K562 (cell line): ENCODE results near the gene TRIM25. TPM values are rescaled to one million over a fixed set of nuclear protein-coding genes. Genes with fewer than 3 reads are reported as not detected.

Experiments
- ATAC-seq: fragments of 200-7000 bp; cut with Tn5 transposase; 3 replicates; pipeline ENCODE4 v1.9.1; 2020; ENCODE audit warnings: moderate library complexity
- BruUV-seq: library from RNA; stranded (reverse); fragments of 400-500 nt; replicated peaks from 2 replicates; lab custom pipeline; 2021; lab: Mats Ljungman, UMichigan
- CTCF ChIA-PET: fragments of 300-600 bp; formaldehyde crosslinking; extraction: SDS; loops from one replicate; lab custom pipeline; 2021; ENCODE audit warnings: low intra/inter-chr PET ratio; lab: Yijun Ruan, JAX
- POLR2A ChIA-PET: fragments of 300-600, 350-650 bp; sonication (Branson Sonifier 250); formaldehyde crosslinking; extraction: SDS; loops from one replicate; lab custom pipeline; 2021; ENCODE audit warnings: antibody characterized with exemption, inconsistent platforms; lab: Yijun Ruan, JAX
- DNase-seq, 4 experiments: peaks; one replicate each; pipeline versions ENCODE4 v3.0.0 to v3.0.0-alpha.2; 2011 to 2018; ENCODE audit warnings: low spot score in 3 of 4, mixed read lengths in 3 of 4; ENCODE audit errors: extremely low read depth in 1 of 4
- FAIRE-seq: peaks from 2 replicates; lab custom pipeline; 2011; peaks lifted over from hg19 to GRCh38; lab: Jason Lieb, UNC
- H2AFZ ChIP-seq: 2 replicates; pipeline ENCODE4 v1.6.0; 2011; ENCODE audit warnings: low read depth, low read length, control low read depth, inconsistent platforms
- H3K27ac ChIP-seq: fragments of 200-600 bp; 3 replicates; pipeline ENCODE4 v1.8.0; 2011; ENCODE audit warnings: low read depth, mild to moderate bottlenecking, control low read depth, inconsistent platforms, low read length, moderate library complexity, mixed read lengths; ENCODE audit errors: extremely low read depth
- H3K27me3 ChIP-seq, 2 experiments: fragments of 300-600 bp in 1 of 2; 2 replicates in 1 of 2; 3 replicates in 1 of 2; pipeline versions ENCODE4 v1.6.0 to v1.8.0; 2011; ENCODE audit warnings: inconsistent platforms in 2 of 2, low read length in 2 of 2, mild to moderate bottlenecking in 1 of 2, mixed read lengths in 1 of 2, moderate library complexity in 1 of 2; ENCODE audit not compliant: control insufficient read depth in 2 of 2, insufficient read depth in 2 of 2
- H3K36me3 ChIP-seq: fragments of 300-600 bp; 3 replicates; pipeline ENCODE4 v1.8.0; 2011; ENCODE audit warnings: mild to moderate bottlenecking, low read length, inconsistent platforms; ENCODE audit not compliant: control insufficient read depth, insufficient read depth
- H3K4me1 ChIP-seq, 2 experiments: fragments of 200-600 bp in 1 of 2; replicated peaks in 1 of 2; 2 replicates in 1 of 2; 3 replicates in 1 of 2; pipeline versions ENCODE4 v1.5.1 to v1.8.0; 2011; ENCODE audit warnings: inconsistent platforms in 2 of 2, low read length in 2 of 2, mild to moderate bottlenecking in 1 of 2, mixed read lengths in 1 of 2, moderate library complexity in 1 of 2; ENCODE audit not compliant: control insufficient read depth in 2 of 2, insufficient read depth in 2 of 2
- H3K4me2 ChIP-seq: 2 replicates; pipeline ENCODE4 v1.6.1; 2011; ENCODE audit warnings: low read length, control low read depth, inconsistent platforms, mixed read lengths; ENCODE audit not compliant: insufficient read depth
- H3K4me3 ChIP-seq: fragments of 200-600 bp; sonication (generic), shearing (Covaris generic); 2 replicates; pipeline ENCODE4 v1.5.1; 2016; ENCODE audit warnings: control low read depth, inconsistent platforms
- H3K79me2 ChIP-seq: fragments of 200-600 bp; 3 replicates; pipeline ENCODE4 v1.8.0; 2011; ENCODE audit warnings: low read length, inconsistent platforms; ENCODE audit not compliant: control insufficient read depth, insufficient read depth
- H3K9ac ChIP-seq, 2 experiments: 2 replicates each; pipeline versions ENCODE4 v1.6.0 to v1.6.1; 2011; ENCODE audit warnings: low read depth in 2 of 2, low read length in 2 of 2, control low read depth in 1 of 2, inconsistent platforms in 1 of 2, mild to moderate bottlenecking in 1 of 2, mixed read lengths in 1 of 2; ENCODE audit not compliant: insufficient read depth in 1 of 2
- H3K9me1 ChIP-seq: one replicate; pipeline ENCODE4 v1.6.0; 2011; ENCODE audit warnings: inconsistent platforms, mild to moderate bottlenecking, low read length, moderate library complexity; ENCODE audit not compliant: control insufficient read depth, insufficient read depth
- H3K9me3 ChIP-seq: replicated peaks from 2 replicates; pipeline ENCODE4 v1.5.1; 2011; ENCODE audit warnings: low read depth, low read length, inconsistent platforms; ENCODE audit not compliant: control insufficient read depth, insufficient read depth
- H4K20me1 ChIP-seq: replicated peaks from 2 replicates; pipeline ENCODE4 v1.6.1; 2011; ENCODE audit warnings: low read length, inconsistent platforms, mixed read lengths; ENCODE audit not compliant: control insufficient read depth, insufficient read depth
- BRD9 ChIP-seq: fragments of 450-650 bp; IDR thresholded peaks from 2 replicates; pipeline ENCODE4 v1.6.1; 2018; ENCODE audit warnings: low read depth; ENCODE audit not compliant: partially characterized antibody
- CCNT2 ChIP-seq: IDR thresholded peaks from 2 replicates; pipeline ENCODE4 v1.6.1; 2011; ENCODE audit warnings: borderline replicate concordance, low read depth, mild to moderate bottlenecking, moderate library complexity, mixed read lengths, low read length; ENCODE audit not compliant: insufficient read length; ENCODE audit errors: extremely low read depth
- CHCHD3 ChIP-seq: fragments of 250-450 bp; sonication (Bioruptor Pico); IDR thresholded peaks from 2 replicates; pipeline ENCODE4 v2.1.2; 2022; ENCODE audit warnings: mild to moderate bottlenecking
- CHD1 ChIP-seq: fragments of 200-600 bp; sonication (generic); IDR thresholded peaks from one replicate; pipeline ENCODE4 v1.6.1; 2012; ENCODE audit warnings: mild to moderate bottlenecking, moderate library complexity, low read length, inconsistent platforms
- DMBX1 ChIP-seq: fragments of 250-450 bp; sonication (Bioruptor Pico); IDR thresholded peaks from 2 replicates; pipeline ENCODE4 v1.8.0; 2022; ENCODE audit warnings: inconsistent platforms, mild to moderate bottlenecking, moderate library complexity, borderline replicate concordance
- GATAD2B ChIP-seq: fragments of 450-650 bp; IDR thresholded peaks from 2 replicates; pipeline ENCODE4 v1.6.1; 2017; ENCODE audit warnings: mild to moderate bottlenecking, borderline replicate concordance
- KDM4B ChIP-seq, 2 experiments: fragments of 450-650 bp in 1 of 2; sonication (generic) in 1 of 2; IDR thresholded peaks; 2 replicates each; pipeline ENCODE4 v1.6.1; 2016 to 2017; ENCODE audit warnings: borderline replicate concordance in 2 of 2, antibody characterized with exemption in 1 of 2, low read depth in 1 of 2, mild to moderate bottlenecking in 1 of 2
- MAFK ChIP-seq: IDR thresholded peaks from 2 replicates; pipeline ENCODE4 v1.6.1; 2011; ENCODE audit warnings: low read length, improper control_type of control experiment
- PYGO2 ChIP-seq: fragments of 450-650 bp; IDR thresholded peaks from 2 replicates; pipeline ENCODE4 v1.6.1; 2016; ENCODE audit warnings: mild to moderate bottlenecking, missing genetic modification characterization, moderate library complexity, missing compliant biosample characterization
- SOX6 ChIP-seq: fragments of 450-650 bp; IDR thresholded peaks from 2 replicates; pipeline ENCODE4 v1.6.1; 2014; ENCODE audit warnings: mild to moderate bottlenecking
- THRB ChIP-seq: fragments of 450-650 bp; formaldehyde crosslinking; conservative IDR thresholded peaks from 2 replicates; pipeline ENCODE4 v1.4.0; 2022; ENCODE audit warnings: mild to moderate bottlenecking, missing genetic modification characterization
- UBTF ChIP-seq, 2 experiments: IDR thresholded peaks; 2 replicates each; pipeline ENCODE4 v1.6.1; 2012; ENCODE audit warnings: improper control_type of control experiment in 2 of 2, low read depth in 2 of 2, low read length in 2 of 2, borderline replicate concordance in 1 of 2
- ZNF589 ChIP-seq: fragments of 200-800 bp; sonication (Bioruptor generic); IDR thresholded peaks from 2 replicates; pipeline ENCODE4 v1.6.1; 2016; ENCODE audit warnings: low read depth, missing genetic modification characterization, missing compliant biosample characterization
- WGBS: fragments of 100-300 bp; shearing (Covaris generic); methylation state at CpG from one replicate; pipeline ENCODE4 v1.1.6; 2016; ENCODE audit warnings: low coverage, mixed read lengths; ENCODE audit not compliant: insufficient coverage; ENCODE audit errors: missing lambda C conversion rate; 5-methylcytosine and 5-hydroxymethylcytosine counted together
- in situ Hi-C: fragments of 300-500 bp; cut with MboI; formaldehyde crosslinking; loops from 4 replicates; pipeline ENCODE4 v1.15.0; 2018; ENCODE audit warnings: inconsistent platforms, mixed read lengths
- intact Hi-C: fragments of 100-400 bp; cut with micrococcal nuclease; formaldehyde crosslinking; loops from 2 replicates; pipeline ENCODE4 v1.14.2; 2022
- polyA plus RNA-seq, 8 experiments: library from polyadenylated mRNA; depleted of rRNA in 4 of 8; stranded (reverse) in 5 of 8; unstranded in 3 of 8; fragments of >200 nt; fragmentation: Nextera tagmentation in 2 of 8; fragmentation: Illumina TruSeq in 1 of 8; extraction: Ambion mirVana in 2 of 8; extraction: Trizol in 1 of 8; gene quantifications; 2 replicates each; pipeline versions ENCODE4 v1.2.1 to v1.2.3, GENCODE V29; 2011 to 2014; ENCODE audit warnings: inconsistent platforms in 1 of 8, missing spikeins in 1 of 8
- total RNA-seq, 7 experiments: library from RNA; depleted of rRNA in 6 of 7; stranded (reverse); fragments of >200 nt in 6 of 7; fragmentation: Illumina TruSeq in 2 of 7; extraction: Trizol in 2 of 7; gene quantifications; 2 replicates each; pipeline versions ENCODE4 v1.2.1 to v1.2.3, GENCODE V29; 2011 to 2021; ENCODE audit warnings: low replicate concordance in 1 of 7

TRIM25 gene
- total and polyA plus RNA-seq, 9 of the 15 experiments (the other 6 are each of a cell fraction or from before 2014, with no cell fraction given) = 5.9 to 49.5 (median 24.5) TPM

GRCh38 chr17:56914581-56915273 lies 878 bp upstream of the TRIM25 start (continued):
- TF ChIP-seq THRB (CRISPR knock-in tag) (0 out of 2 replicates have a peak, but pooled peaks have one; percentile 52), ZNF589 (peak; percentile 65; the same call in 1 of the 2 replicates)
- TF ChIP-seq, all 486 proteins: peak for 20

GRCh38 chr17:56913353-56913866 lies 439 bp downstream of the TRIM25 start:
- H3K79me2 ChIP-seq = peaks cover 59% of the 10 kb centered on the region
- no peak for FAIRE-seq
- TSS peak; percentile 49 for BruUV-seq
- no peak for TF ChIP-seq CHD1
- no peak for TF ChIP-seq PYGO2
- TF ChIP-seq CHCHD3 = no peak
- no peak for TF ChIP-seq SOX6
- no peak for TF ChIP-seq BRD9
- no peak for TF ChIP-seq KDM4B (IDR thresholded peaks at IDR 0.05; ENCODE audit: borderline replicate concordance in 2 of 2, low read depth in 1 of 2)
- no peak for TF ChIP-seq MAFK
- 0 out of 4 replicates have a peak, but pooled peaks of 1 of the 2 experiments have one; percentile 20 for TF ChIP-seq UBTF (IDR thresholded peaks at IDR 0.05; ENCODE audit: borderline replicate concordance in 1 of 2, low read depth in 2 of 2, low read length in 2 of 2)
- no peak for TF ChIP-seq GATAD2B
- no peak for TF ChIP-seq CCNT2
- TF ChIP-seq DMBX1 (CRISPR knock-in tag) = no peak

More at GRCh38 chr17:56913353-56913866, 439 bp downstream of the TRIM25 start:
- H4K20me1 ChIP-seq = 0 out of 2 replicates have a peak, but pooled peaks cover 2% of the 10 kb centered on the region
- DNase-seq (peak; percentile 24 to 39 (median 38)), ATAC-seq (peak; percentile 17)
- H3K36me3 ChIP-seq = peaks cover 23% of the 10 kb centered on the region; the same call in 2 of the 3 replicates
- H3K4me1 ChIP-seq = peaks cover 42 to 52% of the 10 kb centered on the region in 2 experiments
- H3K27ac ChIP-seq = peak overlapping the region; percentile 88
- peak overlapping the region; percentile 72 for H3K4me3 ChIP-seq
- intact Hi-C loops (loop anchor here (5.0 kb wide), 1 partner anchor 81 kb away; the partner anchor contains the start of genes C17orf67 and DGKE), in situ Hi-C loops (no loop called here)
- H3K9ac ChIP-seq = peak overlapping the region; percentile 85 to 98
- H3K9me3 ChIP-seq = peaks cover 11% of the 10 kb centered on the region
- H2AFZ ChIP-seq = peak overlapping the region; percentile 94
- H3K9me1 ChIP-seq = peaks cover 4% of the 10 kb centered on the region
- WGBS = under 1% methylated on average over 44 of the region's 44 CpGs
- peak overlapping the region; percentile 95 for H3K4me2 ChIP-seq
- no peaks in the 10 kb centered on the region for H3K27me3 ChIP-seq
- CTCF ChIA-PET = interaction anchor here (0.6 kb wide), 1 partner anchor 26 kb away, joined by 4 read pairs; no protein-coding TSS in a partner anchor
- POLR2A ChIA-PET = interaction anchor here (0.5 to 1.3 kb wide), 14 partner anchors 7 to 1414 kb away, joined by 3 to 8 read pairs (median 4); partner anchors contain the start of genes AKAP1, C17orf67 and DGKE
